Retinal pigment epithelial cell (primary cell): ENCODE measurements around the gene FAM32A.

Source experiments
- DNase-seq: peaks from one replicate; pipeline ENCODE4 v3.0.0-alpha.2; 2010; ENCODE audit warnings: low read depth
- H3K4me3 ChIP-seq: 2 replicates; pipeline ENCODE4 v1.5.1; 2011; ENCODE audit warnings: mild to moderate bottlenecking, low read length, control low read depth, moderate library complexity
- TF ChIP-seq, protein P1 (sequence below): conservative IDR thresholded peaks from 2 replicates; pipeline ENCODE4 v1.5.1; 2011; ENCODE audit warnings: low read depth, low read length, control low read depth, inconsistent platforms

The FAM32A gene

DNA sequence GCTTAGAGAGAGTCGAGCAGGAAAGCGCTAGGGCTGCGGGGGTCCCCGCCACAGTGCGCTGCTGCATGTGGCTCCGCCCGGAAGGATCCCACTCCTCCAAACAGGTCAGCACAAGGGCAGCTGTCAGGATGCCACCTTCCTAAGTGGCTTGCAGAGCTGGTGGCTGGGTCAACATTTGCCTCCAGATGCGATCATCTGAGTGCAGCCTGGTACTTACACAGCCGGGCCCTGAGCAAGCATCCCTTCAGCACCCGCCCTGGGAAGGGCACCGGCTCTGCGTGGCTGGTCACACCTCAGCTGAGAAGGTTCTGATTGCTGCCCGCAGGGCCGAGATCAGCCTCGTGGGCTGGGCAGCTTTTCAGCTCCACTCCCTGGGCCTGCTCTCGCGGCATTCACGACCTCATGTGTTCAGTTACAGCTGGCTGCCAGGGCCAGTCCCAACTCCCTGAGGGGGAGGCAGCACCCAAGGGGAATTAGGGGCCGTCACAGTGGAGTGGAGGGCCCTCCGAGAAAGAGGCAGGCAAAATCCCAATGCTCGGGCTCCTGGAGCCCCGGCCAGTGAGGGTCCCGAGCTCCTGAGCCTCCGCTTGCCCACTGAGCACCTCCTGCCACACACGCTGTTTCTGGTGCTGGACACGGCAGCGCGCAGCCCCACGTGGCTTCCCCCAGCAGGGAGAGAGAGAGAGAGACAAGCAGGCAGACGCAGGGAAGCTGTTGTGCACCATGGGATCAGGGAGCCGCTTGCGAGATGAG is 39.3 kb downstream of the FAM32A start:
- TF ChIP-seq, protein P1, sequence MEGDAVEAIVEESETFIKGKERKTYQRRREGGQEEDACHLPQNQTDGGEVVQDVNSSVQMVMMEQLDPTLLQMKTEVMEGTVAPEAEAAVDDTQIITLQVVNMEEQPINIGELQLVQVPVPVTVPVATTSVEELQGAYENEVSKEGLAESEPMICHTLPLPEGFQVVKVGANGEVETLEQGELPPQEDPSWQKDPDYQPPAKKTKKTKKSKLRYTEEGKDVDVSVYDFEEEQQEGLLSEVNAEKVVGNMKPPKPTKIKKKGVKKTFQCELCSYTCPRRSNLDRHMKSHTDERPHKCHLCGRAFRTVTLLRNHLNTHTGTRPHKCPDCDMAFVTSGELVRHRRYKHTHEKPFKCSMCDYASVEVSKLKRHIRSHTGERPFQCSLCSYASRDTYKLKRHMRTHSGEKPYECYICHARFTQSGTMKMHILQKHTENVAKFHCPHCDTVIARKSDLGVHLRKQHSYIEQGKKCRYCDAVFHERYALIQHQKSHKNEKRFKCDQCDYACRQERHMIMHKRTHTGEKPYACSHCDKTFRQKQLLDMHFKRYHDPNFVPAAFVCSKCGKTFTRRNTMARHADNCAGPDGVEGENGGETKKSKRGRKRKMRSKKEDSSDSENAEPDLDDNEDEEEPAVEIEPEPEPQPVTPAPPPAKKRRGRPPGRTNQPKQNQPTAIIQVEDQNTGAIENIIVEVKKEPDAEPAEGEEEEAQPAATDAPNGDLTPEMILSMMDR: no peak
- no peak for DNase-seq
- H3K4me3 ChIP-seq: no peak overlapping the region

DNA sequence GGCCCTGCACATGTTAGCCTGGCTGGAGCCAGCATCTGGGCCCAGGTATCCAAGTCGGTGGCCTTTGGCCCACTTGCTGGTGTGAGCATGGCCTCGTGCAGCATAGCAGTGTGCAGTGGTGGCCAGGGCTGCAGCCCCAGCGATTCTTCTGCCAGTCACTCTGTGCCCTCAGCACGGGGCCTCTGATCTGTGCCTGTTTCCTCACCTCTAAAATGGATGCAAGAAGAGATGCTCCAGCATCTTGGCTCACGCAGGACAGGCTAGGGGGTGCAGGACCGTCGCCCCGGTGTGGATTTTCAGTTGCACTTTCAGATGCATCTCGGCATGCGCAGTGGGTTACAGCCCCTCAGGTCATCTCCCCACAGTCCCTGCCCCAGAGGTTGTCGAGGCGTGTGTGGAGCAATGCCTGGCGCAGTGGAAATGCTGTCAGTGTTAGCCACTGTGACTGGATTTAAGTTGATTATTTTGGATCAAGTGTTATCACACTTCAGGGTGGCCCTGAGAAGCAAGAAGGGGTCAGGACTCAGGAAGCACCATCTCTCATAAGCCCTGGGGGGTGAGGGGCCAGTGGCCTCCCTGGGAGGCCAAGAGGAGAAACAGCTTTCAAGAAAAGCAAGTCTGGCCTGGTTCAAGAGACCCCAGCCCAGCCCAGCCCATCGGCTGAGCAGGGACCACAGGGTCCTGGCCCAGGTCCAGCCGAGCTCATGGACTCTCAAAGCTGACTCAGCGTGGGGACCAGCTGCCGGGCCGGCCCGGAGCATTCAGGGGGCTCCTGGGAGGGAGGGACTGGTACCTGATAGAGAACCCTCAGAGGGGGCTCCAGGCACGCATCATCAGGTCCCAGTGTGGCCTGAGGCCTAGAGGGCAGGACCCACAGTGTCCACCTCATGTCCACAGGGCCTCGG is 40.3 kb downstream of the FAM32A start:
- TF ChIP-seq, protein P1: no peak
- H3K4me3 ChIP-seq: no peak overlapping the region
- no peak for DNase-seq

DNA sequence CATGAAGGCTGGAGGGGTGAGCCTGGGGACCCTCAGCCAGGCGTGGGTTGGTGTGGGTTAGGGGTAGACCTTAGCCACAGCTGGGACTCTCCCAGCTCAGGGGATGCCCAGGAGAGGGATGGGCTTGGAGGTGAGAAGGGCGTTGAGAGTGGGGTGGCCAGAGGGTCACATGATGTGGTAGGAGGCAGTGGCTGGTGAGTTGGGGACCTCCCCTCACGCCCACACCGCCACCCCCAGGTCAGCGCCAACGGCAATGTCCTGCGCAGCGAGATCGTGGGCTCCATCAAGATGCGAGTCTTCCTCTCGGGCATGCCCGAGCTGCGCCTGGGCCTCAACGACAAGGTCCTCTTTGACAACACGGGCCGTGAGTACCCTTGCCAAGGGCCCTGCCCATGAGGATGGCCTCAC is 41.0 kb downstream of the FAM32A start:
- TF ChIP-seq, protein P1: no peak
- DNase-seq: no peak
- no peak overlapping the region for H3K4me3 ChIP-seq

DNA sequence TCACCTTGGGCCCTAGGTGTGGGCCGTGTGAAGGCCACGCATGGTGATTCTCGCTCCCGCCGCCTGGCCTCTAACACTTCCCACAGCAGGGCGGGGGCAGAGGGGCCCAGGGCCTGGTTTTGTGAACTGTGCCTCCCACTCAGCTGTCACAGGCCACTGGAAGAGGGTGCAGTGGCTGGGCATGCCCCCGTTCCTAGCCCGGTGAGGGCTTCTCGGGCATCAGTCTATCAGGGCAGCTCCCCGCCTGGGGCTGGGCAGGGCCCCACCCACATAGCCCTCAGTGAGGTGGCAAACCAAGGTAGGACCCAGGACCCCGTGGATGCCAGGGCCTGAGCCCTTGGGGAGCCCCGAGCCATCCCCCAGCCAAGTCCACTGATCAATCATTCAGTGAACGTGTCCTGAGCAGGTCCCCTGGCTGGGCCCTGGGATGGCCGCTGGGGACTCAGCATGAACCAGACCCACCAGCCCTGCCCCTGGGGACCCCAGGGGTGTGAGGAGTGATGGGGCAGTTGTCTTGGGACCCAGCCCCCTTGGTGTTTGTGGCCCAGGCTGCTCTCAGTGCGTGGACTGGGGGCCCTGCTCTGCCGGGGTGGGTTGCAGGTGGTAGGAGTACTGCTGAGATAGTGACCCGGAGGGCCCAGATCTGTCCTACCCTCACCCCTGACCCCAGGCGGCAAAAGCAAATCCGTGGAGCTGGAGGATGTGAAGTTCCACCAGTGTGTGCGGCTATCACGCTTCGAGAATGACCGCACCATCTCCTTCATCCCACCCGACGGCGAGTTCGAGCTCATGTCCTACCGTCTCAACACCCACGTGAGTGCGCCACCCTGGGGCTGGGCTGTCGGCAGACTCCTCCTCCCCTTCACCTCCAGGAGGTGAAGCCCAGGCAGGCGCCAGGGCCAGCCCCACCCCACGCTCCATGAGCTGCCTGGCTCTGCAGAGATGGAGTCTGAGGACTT is 41.9 kb downstream of the FAM32A start:
- DNase-seq: no peak
- H3K4me3 ChIP-seq: no peak overlapping the region
- TF ChIP-seq, protein P1: no peak

- TF ChIP-seq, protein P1: no peak
- DNase-seq: no peak
- H3K4me3 ChIP-seq: no peak overlapping the region
These were observed 42.8 kb downstream of the FAM32A start for GRCh38 chr19:16227837-16228636.

- TF ChIP-seq, protein P1: no peak
- DNase-seq: no peak
- H3K4me3 ChIP-seq: no peak overlapping the region
These were observed 43.6 kb downstream of the FAM32A start for GRCh38 chr19:16228637-16229321.
